ENCODE data around the gene CCDC90B. TPM values are rescaled to one million over a fixed set of nuclear protein-coding genes. Genes with fewer than 3 reads are reported as not detected.
"Not testable (repeated sequence)": the region's sequence is repeated elsewhere in the genome, so short reads cannot be mapped to it uniquely, and the experiment has no call there.

Gene CCDC90B
- total RNA-seq, 4 donors from 2014 or later: 31.1 to 34.6 (median 33.2) TPM

- H3K36me3 ChIP-seq: peaks cover 0 to 65% of the 10 kb centered on the region in 2 donors
- ATAC-seq: no peak
Measured at GRCh38 chr11:83278351-83278750, 7.8 kb downstream of the CCDC90B start.

GRCh38 chr11:83275888-83276641, 10.1 kb downstream of the CCDC90B start:
- ATAC-seq: no peak
- H3K36me3 ChIP-seq: peaks cover 0 to 88% of the 10 kb centered on the region in 2 donors
- no peak overlapping the region for H3K4me3 ChIP-seq
- H3K27ac ChIP-seq: no peak overlapping the region
- no peaks in the 10 kb centered on the region for H3K9me3 ChIP-seq
- peaks cover 0 to 3% (median 0%) of the 10 kb centered on the region in 3 donors for H3K4me1 ChIP-seq
- 85 to 88% methylated on average over 7 to 8 of the region's 8 CpGs for WGBS, 2 donors (ENCODE audit: low coverage in 1 of 2)
- no peaks in the 10 kb centered on the region for H3K27me3 ChIP-seq
- TF ChIP-seq CTCF (IDR thresholded peaks at IDR 0.05) (no peak), POLR2AphosphoS5 (IDR thresholded peaks at IDR 0.05) (no peak), POLR2A (IDR thresholded peaks at IDR 0.05) (no peak), EP300 (IDR thresholded peaks at IDR 0.05) (no peak)

More at GRCh38 chr11:83278351-83278750, 7.8 kb downstream of the CCDC90B start:
- TF ChIP-seq CTCF (IDR thresholded peaks at IDR 0.05): no peak
- TF ChIP-seq POLR2A (IDR thresholded peaks at IDR 0.05): no peak
- no peak for TF ChIP-seq POLR2AphosphoS5 (IDR thresholded peaks at IDR 0.05)
- Histone ChIP-seq H3K27ac (no peak overlapping the region), H3K27me3 (no peaks in the 10 kb centered on the region), H3K9me3 (no peaks in the 10 kb centered on the region), H3K4me3 (no peak overlapping the region), H3K4me1 (peaks cover 0 to 25% (median 6%) of the 10 kb centered on the region in 3 donors)

- peaks cover 0 to 82% of the 10 kb centered on the region in 2 donors for H3K36me3 ChIP-seq
- H3K4me3 ChIP-seq: no peak overlapping the region
- ATAC-seq: no peak
- H3K27ac ChIP-seq: no peak overlapping the region
- H3K27me3 ChIP-seq: no peaks in the 10 kb centered on the region
- TF ChIP-seq CTCF (IDR thresholded peaks at IDR 0.05): no peak
- TF ChIP-seq EP300 (IDR thresholded peaks at IDR 0.05): no peak
- TF ChIP-seq POLR2A (IDR thresholded peaks at IDR 0.05): no peak
- TF ChIP-seq POLR2AphosphoS5 (IDR thresholded peaks at IDR 0.05): peak; percentile 66
- no peaks in the 10 kb centered on the region for H3K9me3 ChIP-seq
- no peaks in the 10 kb centered on the region for H3K4me1 ChIP-seq
Measured at GRCh38 chr11:83272627-83273026, 13.5 kb downstream of the CCDC90B start.

GRCh38 chr11:83271734-83272133, 14.4 kb downstream of the CCDC90B start:
- not testable (repeated sequence) for H3K4me3 ChIP-seq, H3K27ac ChIP-seq, ATAC-seq, H3K27me3 ChIP-seq, H3K9me3 ChIP-seq, H3K4me1 ChIP-seq
- WGBS, 2 donors (ENCODE audit: low coverage in 1 of 2): 89 to 91% methylated on average over 5 of the region's 5 CpGs
- H3K36me3 ChIP-seq: peaks cover 0 to 82% of the 10 kb centered on the region in 2 donors

GRCh38 chr11:83269080-83269479, 17.1 kb downstream of the CCDC90B start:
- H3K9me3 ChIP-seq, H3K4me1 ChIP-seq, H3K4me3 ChIP-seq, H3K27ac ChIP-seq, ATAC-seq, H3K27me3 ChIP-seq: not testable (repeated sequence)
- WGBS, 2 donors (ENCODE audit: low coverage in 1 of 2): 38 to 65% methylated on average over 2 of the region's 2 CpGs
- peaks cover 0 to 79% of the 10 kb centered on the region in 2 donors for H3K36me3 ChIP-seq

- H3K9me3 ChIP-seq: no peaks in the 10 kb centered on the region
- H3K4me1 ChIP-seq: no peaks in the 10 kb centered on the region
- no peak for TF ChIP-seq POLR2A (IDR thresholded peaks at IDR 0.05)
- no peak for TF ChIP-seq POLR2AphosphoS5 (IDR thresholded peaks at IDR 0.05)
- TF ChIP-seq EP300 (IDR thresholded peaks at IDR 0.05): no peak
- TF ChIP-seq CTCF (IDR thresholded peaks at IDR 0.05): no peak
- H3K4me3 ChIP-seq: no peak overlapping the region
- H3K27ac ChIP-seq: no peak overlapping the region
- H3K36me3 ChIP-seq: peaks cover 0 to 75% of the 10 kb centered on the region in 2 donors
- H3K27me3 ChIP-seq: no peaks in the 10 kb centered on the region
- no peak for ATAC-seq
- 46 to 86% methylated on average over 1 of the region's 1 CpG for WGBS, 2 donors (ENCODE audit: low coverage in 1 of 2)
Measured at GRCh38 chr11:83265331-83265730, 20.8 kb downstream of the CCDC90B start.
